ENCODE measurements around the gene ANAPC15. TPM values are rescaled to one million over a fixed set of nuclear protein-coding genes. Genes with fewer than 3 reads are reported as not detected.

The ANAPC15 gene
- total RNA-seq, 1 donor = 21.7 TPM

DNA sequence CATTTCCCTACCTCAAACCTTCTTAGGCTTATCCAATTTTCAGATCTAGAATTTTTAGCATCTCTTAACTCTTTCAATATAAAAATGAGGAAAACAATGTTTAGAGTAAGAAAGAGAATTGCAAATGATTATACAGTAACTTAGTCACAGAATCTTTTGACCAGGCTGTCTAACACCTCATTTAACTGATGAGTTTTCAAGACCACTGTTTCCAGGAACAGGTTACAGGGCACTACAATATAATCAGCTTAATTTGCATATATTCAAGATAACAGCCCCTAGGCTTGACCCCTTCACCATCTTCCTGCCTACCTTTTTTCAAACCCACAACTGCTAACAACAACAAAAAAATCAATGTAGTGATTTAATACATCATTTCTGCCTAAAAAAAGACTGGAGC, 44.8 kb downstream of the ANAPC15 start:
- Histone ChIP-seq H2AFZ (ENCODE audit: low read length) (no peak overlapping the region), H3K36me3 (ENCODE audit: insufficient read depth, low read length) (peaks cover 8% of the 10 kb centered on the region), H3K9me3 (ENCODE audit: low read depth, low read length) (no peaks in the 10 kb centered on the region), H3K4me1 (ENCODE audit: insufficient read depth, low read length) (peaks cover 50% of the 10 kb centered on the region), H3K27ac (ENCODE audit: low read depth, low read length) (no peak overlapping the region), H3K79me2 (ENCODE audit: insufficient read depth, low read length) (peaks cover 70% of the 10 kb centered on the region), H3K4me2 (ENCODE audit: insufficient read depth, low read length) (no peak overlapping the region), H4K20me1 (ENCODE audit: insufficient read depth, low read length) (no peaks in the 10 kb centered on the region), H3K4me3 (ENCODE audit: insufficient read depth, low read length) (no peak overlapping the region), H3K27me3 (ENCODE audit: insufficient read depth, low read length) (no peaks in the 10 kb centered on the region)
- TF ChIP-seq CTCF (IDR thresholded peaks at IDR 0.05; ENCODE audit: extremely low read depth, low read depth, low read length) = no peak
- no peak for DNase-seq (ENCODE audit: insufficient read length, low spot score, missing footprints)

GRCh38 chr11:72067266-72067665, 45.2 kb downstream of the ANAPC15 start:
- Histone ChIP-seq H3K4me2 (ENCODE audit: insufficient read depth, low read length) (peak overlapping the region; percentile 24), H3K36me3 (ENCODE audit: insufficient read depth, low read length) (peaks cover 11% of the 10 kb centered on the region), H3K4me3 (ENCODE audit: insufficient read depth, low read length) (no peak overlapping the region), H3K79me2 (ENCODE audit: insufficient read depth, low read length) (peaks cover 71% of the 10 kb centered on the region), H3K27me3 (ENCODE audit: insufficient read depth, low read length) (no peaks in the 10 kb centered on the region), H4K20me1 (ENCODE audit: insufficient read depth, low read length) (no peaks in the 10 kb centered on the region), H3K9me3 (ENCODE audit: low read depth, low read length) (no peaks in the 10 kb centered on the region), H3K4me1 (ENCODE audit: insufficient read depth, low read length) (peaks cover 46% of the 10 kb centered on the region), H2AFZ (ENCODE audit: low read length) (peak overlapping the region; percentile 45), H3K27ac (ENCODE audit: low read depth, low read length) (peak overlapping the region; percentile 28)
- no peak for TF ChIP-seq CTCF (IDR thresholded peaks at IDR 0.05; ENCODE audit: extremely low read depth, low read depth, low read length)
- no peak for DNase-seq (ENCODE audit: insufficient read length, low spot score, missing footprints)

DNA sequence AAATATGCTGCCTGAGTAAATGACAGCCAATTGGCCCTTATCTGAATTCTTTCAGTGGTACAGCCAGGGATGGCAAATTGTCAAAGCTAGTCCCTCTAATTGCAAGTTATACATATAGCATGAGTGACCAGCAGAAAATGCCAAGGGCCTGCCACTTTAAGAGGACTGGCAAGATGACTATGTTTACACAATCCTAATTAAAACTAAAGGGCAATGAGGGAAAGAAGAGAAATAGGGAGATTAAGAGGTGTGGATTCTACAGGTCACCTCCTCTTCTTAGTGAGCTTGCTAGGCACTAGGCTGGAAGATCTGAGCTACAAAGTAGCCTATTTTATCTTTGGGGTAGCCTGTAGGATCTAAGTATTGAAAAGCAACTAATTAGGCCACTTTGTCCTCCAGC, 45.6 kb downstream of the ANAPC15 start:
- H3K36me3 ChIP-seq (ENCODE audit: insufficient read depth, low read length) = peaks cover 15% of the 10 kb centered on the region
- peaks cover 70% of the 10 kb centered on the region for H3K79me2 ChIP-seq (ENCODE audit: insufficient read depth, low read length)
- peak overlapping the region; percentile 24 for H3K4me2 ChIP-seq (ENCODE audit: insufficient read depth, low read length)
- no peaks in the 10 kb centered on the region for H3K9me3 ChIP-seq (ENCODE audit: low read depth, low read length)
- TF ChIP-seq CTCF (IDR thresholded peaks at IDR 0.05; ENCODE audit: extremely low read depth, low read depth, low read length) = no peak
- H2AFZ ChIP-seq (ENCODE audit: low read length) = peak overlapping the region; percentile 45
- peak overlapping the region; percentile 28 for H3K27ac ChIP-seq (ENCODE audit: low read depth, low read length)
- peaks cover 42% of the 10 kb centered on the region for H3K4me1 ChIP-seq (ENCODE audit: insufficient read depth, low read length)
- H4K20me1 ChIP-seq (ENCODE audit: insufficient read depth, low read length) = no peaks in the 10 kb centered on the region
- no peaks in the 10 kb centered on the region for H3K27me3 ChIP-seq (ENCODE audit: insufficient read depth, low read length)
- no peak for DNase-seq (ENCODE audit: insufficient read length, low spot score, missing footprints)
- H3K4me3 ChIP-seq (ENCODE audit: insufficient read depth, low read length) = no peak overlapping the region

GRCh38 chr11:72061739-72062396, 50.6 kb downstream of the ANAPC15 start:
- no peaks in the 10 kb centered on the region for H3K9me3 ChIP-seq (ENCODE audit: low read depth, low read length)
- no peaks in the 10 kb centered on the region for H4K20me1 ChIP-seq (ENCODE audit: insufficient read depth, low read length)
- no peak overlapping the region for H3K27ac ChIP-seq (ENCODE audit: low read depth, low read length)
- no peak overlapping the region for H3K4me2 ChIP-seq (ENCODE audit: insufficient read depth, low read length)
- H3K4me1 ChIP-seq (ENCODE audit: insufficient read depth, low read length) = peaks cover 6% of the 10 kb centered on the region
- no peak for TF ChIP-seq CTCF (IDR thresholded peaks at IDR 0.05; ENCODE audit: extremely low read depth, low read depth, low read length)
- DNase-seq (ENCODE audit: insufficient read length, low spot score, missing footprints) = no peak
- no peaks in the 10 kb centered on the region for H3K27me3 ChIP-seq (ENCODE audit: insufficient read depth, low read length)
- H2AFZ ChIP-seq (ENCODE audit: low read length) = no peak overlapping the region
- H3K4me3 ChIP-seq (ENCODE audit: insufficient read depth, low read length) = no peak overlapping the region
- peaks cover 64% of the 10 kb centered on the region for H3K79me2 ChIP-seq (ENCODE audit: insufficient read depth, low read length)
- H3K36me3 ChIP-seq (ENCODE audit: insufficient read depth, low read length) = peaks cover 13% of the 10 kb centered on the region

Small RNAs within 50 kb of the gene (small RNA-seq; reads per million reads assigned to genes)
- not detected for gene MIR3165

Other genes starting within 250 kb of the ANAPC15 start
- gene DEFB131B, start 234.2 kb downstream of the ANAPC15 start, total RNA-seq = not detected in 2 replicates
- gene XNDC1N, start 184.1 kb downstream of the ANAPC15 start, total RNA-seq = 8.8 and 9.4 TPM in 2 replicates
- gene RNF121, start 183.6 kb downstream of the ANAPC15 start, total RNA-seq = 32.1 and 32.2 TPM in 2 replicates
- gene IL18BP, start 113.8 kb downstream of the ANAPC15 start, total RNA-seq = 4.0 and 4.4 TPM in 2 replicates
- 176 and 182 TPM in 2 replicates for gene NUMA1, start 32.2 kb downstream of the ANAPC15 start, total RNA-seq
- 5.1 and 6.2 TPM in 2 replicates for gene LRRC51, start 31.8 kb downstream of the ANAPC15 start, total RNA-seq
- gene LAMTOR1, start 9.4 kb downstream of the ANAPC15 start, total RNA-seq = 131 and 138 TPM in 2 replicates
- gene TOMT, start 6.8 kb downstream of the ANAPC15 start, total RNA-seq = not detected in 2 replicates
- gene FOLR3, start 23.0 kb upstream of the ANAPC15 start, total RNA-seq = 0.88 and 1.1 TPM in 2 replicates
- gene FOLR1, start 79.4 kb upstream of the ANAPC15 start, total RNA-seq = under 0.01 and 0.36 TPM in 2 replicates
- gene FOLR2, start 104.1 kb upstream of the ANAPC15 start, total RNA-seq = not detected in 2 replicates
- gene INPPL1, start 112.1 kb upstream of the ANAPC15 start, total RNA-seq = 86.5 and 92.2 TPM in 2 replicates
- not detected in 2 replicates for gene PHOX2A, start 131.5 kb upstream of the ANAPC15 start, total RNA-seq